Measurements from ENCODE around the gene SETBP1. TPM values are rescaled to one million over a fixed set of nuclear protein-coding genes. Genes with fewer than 3 reads are reported as not detected.

SETBP1 gene
- total RNA-seq, 1 experiment from 2014 or later: 9.6 TPM

DNA sequence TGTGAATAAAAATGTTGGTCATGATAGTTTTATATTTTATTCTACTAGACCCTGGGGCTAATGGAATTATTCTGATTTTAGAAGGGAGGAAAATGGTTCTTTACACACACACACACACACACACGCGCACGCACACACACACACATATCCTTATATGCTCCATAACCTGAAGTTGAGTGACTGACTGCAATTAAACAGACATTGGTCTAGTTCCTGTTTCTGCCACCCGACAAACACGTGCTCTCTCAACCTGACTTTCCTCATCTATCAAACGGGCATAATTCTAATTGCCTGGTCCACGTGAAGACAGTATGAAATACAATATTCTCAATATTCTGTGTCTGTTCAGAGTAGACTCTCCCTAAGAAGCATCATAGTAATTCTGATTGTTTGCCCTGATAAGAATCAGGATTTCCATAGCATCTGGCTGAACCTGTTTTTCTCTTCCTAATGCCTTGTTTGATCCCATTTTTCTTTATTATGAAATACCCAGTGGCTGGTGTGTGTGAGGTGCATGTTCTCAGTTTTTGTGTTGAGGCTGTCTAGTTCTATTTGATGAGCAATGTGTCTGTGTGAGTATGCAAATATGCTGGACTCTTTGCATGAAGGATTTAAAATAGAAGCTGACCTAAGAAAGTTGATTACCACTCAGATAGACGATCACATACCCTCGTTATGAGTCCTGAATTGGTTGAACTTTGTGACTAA is 51.0 kb downstream of the SETBP1 start:
- CTCF ChIA-PET: no interaction called here
- ATAC-seq (no peak), DNase-seq (ENCODE audit: low spot score) (no peak)
- peaks cover 28% of the 10 kb centered on the region for H3K4me1 Mint-ChIP-seq
- no peak overlapping the region; the same call in 1 of the 2 replicates for H3K27ac Mint-ChIP-seq
- H3K36me3 Mint-ChIP-seq: no peaks in the 10 kb centered on the region
- TF ChIP-seq GRHL2 (CRISPR knock-in tag; IDR thresholded peaks at IDR 0.05; ENCODE audit: insufficient replicate concordance, severe bottlenecking) (no peak), RORB (CRISPR knock-in tag; IDR thresholded peaks at IDR 0.05) (no peak), NFATC4 (CRISPR knock-in tag; IDR thresholded peaks at IDR 0.05) (no peak), ZBTB43 (CRISPR knock-in tag; IDR thresholded peaks at IDR 0.05) (no peak), AFF4 (CRISPR knock-in tag; IDR thresholded peaks at IDR 0.05; ENCODE audit: borderline replicate concordance) (no peak), ZNF423 (CRISPR knock-in tag; IDR thresholded peaks at IDR 0.05) (no peak), NR1H2 (CRISPR knock-in tag; IDR thresholded peaks at IDR 0.05) (no peak)
- TF ChIP-seq, protein P1, sequence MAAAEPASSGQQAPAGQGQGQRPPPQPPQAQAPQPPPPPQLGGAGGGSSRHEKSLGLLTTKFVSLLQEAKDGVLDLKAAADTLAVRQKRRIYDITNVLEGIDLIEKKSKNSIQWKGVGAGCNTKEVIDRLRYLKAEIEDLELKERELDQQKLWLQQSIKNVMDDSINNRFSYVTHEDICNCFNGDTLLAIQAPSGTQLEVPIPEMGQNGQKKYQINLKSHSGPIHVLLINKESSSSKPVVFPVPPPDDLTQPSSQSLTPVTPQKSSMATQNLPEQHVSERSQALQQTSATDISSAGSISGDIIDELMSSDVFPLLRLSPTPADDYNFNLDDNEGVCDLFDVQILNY (CRISPR knock-in tag; IDR thresholded peaks at IDR 0.05): no peak
- TF ChIP-seq, protein P2, sequence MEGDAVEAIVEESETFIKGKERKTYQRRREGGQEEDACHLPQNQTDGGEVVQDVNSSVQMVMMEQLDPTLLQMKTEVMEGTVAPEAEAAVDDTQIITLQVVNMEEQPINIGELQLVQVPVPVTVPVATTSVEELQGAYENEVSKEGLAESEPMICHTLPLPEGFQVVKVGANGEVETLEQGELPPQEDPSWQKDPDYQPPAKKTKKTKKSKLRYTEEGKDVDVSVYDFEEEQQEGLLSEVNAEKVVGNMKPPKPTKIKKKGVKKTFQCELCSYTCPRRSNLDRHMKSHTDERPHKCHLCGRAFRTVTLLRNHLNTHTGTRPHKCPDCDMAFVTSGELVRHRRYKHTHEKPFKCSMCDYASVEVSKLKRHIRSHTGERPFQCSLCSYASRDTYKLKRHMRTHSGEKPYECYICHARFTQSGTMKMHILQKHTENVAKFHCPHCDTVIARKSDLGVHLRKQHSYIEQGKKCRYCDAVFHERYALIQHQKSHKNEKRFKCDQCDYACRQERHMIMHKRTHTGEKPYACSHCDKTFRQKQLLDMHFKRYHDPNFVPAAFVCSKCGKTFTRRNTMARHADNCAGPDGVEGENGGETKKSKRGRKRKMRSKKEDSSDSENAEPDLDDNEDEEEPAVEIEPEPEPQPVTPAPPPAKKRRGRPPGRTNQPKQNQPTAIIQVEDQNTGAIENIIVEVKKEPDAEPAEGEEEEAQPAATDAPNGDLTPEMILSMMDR (IDR thresholded peaks at IDR 0.05): no peak
- TF ChIP-seq, protein P3, sequence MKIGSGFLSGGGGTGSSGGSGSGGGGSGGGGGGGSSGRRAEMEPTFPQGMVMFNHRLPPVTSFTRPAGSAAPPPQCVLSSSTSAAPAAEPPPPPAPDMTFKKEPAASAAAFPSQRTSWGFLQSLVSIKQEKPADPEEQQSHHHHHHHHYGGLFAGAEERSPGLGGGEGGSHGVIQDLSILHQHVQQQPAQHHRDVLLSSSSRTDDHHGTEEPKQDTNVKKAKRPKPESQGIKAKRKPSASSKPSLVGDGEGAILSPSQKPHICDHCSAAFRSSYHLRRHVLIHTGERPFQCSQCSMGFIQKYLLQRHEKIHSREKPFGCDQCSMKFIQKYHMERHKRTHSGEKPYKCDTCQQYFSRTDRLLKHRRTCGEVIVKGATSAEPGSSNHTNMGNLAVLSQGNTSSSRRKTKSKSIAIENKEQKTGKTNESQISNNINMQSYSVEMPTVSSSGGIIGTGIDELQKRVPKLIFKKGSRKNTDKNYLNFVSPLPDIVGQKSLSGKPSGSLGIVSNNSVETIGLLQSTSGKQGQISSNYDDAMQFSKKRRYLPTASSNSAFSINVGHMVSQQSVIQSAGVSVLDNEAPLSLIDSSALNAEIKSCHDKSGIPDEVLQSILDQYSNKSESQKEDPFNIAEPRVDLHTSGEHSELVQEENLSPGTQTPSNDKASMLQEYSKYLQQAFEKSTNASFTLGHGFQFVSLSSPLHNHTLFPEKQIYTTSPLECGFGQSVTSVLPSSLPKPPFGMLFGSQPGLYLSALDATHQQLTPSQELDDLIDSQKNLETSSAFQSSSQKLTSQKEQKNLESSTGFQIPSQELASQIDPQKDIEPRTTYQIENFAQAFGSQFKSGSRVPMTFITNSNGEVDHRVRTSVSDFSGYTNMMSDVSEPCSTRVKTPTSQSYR (CRISPR knock-in tag; IDR thresholded peaks at IDR 0.05): no peak
- H3K27me3 Mint-ChIP-seq (ENCODE audit: low read depth): no peaks in the 10 kb centered on the region
- POLR2A ChIA-PET: no interaction called here
- no peaks in the 10 kb centered on the region for H3K9me3 Mint-ChIP-seq
- H3K4me3 Mint-ChIP-seq: no peak overlapping the region

DNA sequence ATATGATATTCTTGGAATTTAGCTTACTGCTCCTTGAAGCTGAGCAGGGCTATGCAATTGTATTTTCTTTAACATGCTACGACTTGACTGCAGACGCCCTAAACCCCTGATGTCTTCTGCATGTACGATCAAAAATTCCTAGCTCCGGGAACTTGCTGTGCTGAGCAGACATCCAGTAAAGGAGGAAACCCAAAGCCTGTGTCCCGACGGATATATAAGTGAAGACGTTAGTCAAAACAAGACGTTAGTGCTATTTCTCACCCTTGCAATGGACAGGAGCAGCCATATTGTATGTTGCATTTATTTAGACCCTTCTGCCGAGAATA is 51.5 kb downstream of the SETBP1 start:
- POLR2A ChIA-PET: no interaction called here
- no peak for DNase-seq (ENCODE audit: low spot score)
- no peak overlapping the region; the same call in 1 of the 2 replicates for H3K27ac Mint-ChIP-seq
- CTCF ChIA-PET: interaction anchor here (1.0 to 1.2 kb wide), 3 partner anchors 8 to 54 kb away, joined by 3 to 4 read pairs (median 4); no protein-coding TSS in a partner anchor
- H3K4me1 Mint-ChIP-seq: peaks cover 28% of the 10 kb centered on the region
- no peak overlapping the region for H3K4me3 Mint-ChIP-seq
- no peaks in the 10 kb centered on the region for H3K9me3 Mint-ChIP-seq
- H3K27me3 Mint-ChIP-seq (ENCODE audit: low read depth): no peaks in the 10 kb centered on the region
- no peak for ATAC-seq
- H3K36me3 Mint-ChIP-seq: no peaks in the 10 kb centered on the region
- TF ChIP-seq PRRX2 (CRISPR knock-in tag; IDR thresholded peaks at IDR 0.05) (no peak), ATF1 (CRISPR knock-in tag; IDR thresholded peaks at IDR 0.05) (no peak), RORB (CRISPR knock-in tag; IDR thresholded peaks at IDR 0.05) (no peak), USF2 (CRISPR knock-in tag; IDR thresholded peaks at IDR 0.05) (no peak), ZNF396 (CRISPR knock-in tag; IDR thresholded peaks at IDR 0.05; ENCODE audit: borderline replicate concordance) (no peak), ZNF121 (CRISPR knock-in tag; IDR thresholded peaks at IDR 0.05) (no peak), ZNF232 (CRISPR knock-in tag; IDR thresholded peaks at IDR 0.05) (no peak), GABPB1 (CRISPR knock-in tag; IDR thresholded peaks at IDR 0.05) (no peak), GTF2I (CRISPR knock-in tag; conservative IDR thresholded peaks at IDR 0.05) (no peak), SMAD4 (CRISPR knock-in tag; IDR thresholded peaks at IDR 0.05) (no peak)
- TF ChIP-seq, protein P4, sequence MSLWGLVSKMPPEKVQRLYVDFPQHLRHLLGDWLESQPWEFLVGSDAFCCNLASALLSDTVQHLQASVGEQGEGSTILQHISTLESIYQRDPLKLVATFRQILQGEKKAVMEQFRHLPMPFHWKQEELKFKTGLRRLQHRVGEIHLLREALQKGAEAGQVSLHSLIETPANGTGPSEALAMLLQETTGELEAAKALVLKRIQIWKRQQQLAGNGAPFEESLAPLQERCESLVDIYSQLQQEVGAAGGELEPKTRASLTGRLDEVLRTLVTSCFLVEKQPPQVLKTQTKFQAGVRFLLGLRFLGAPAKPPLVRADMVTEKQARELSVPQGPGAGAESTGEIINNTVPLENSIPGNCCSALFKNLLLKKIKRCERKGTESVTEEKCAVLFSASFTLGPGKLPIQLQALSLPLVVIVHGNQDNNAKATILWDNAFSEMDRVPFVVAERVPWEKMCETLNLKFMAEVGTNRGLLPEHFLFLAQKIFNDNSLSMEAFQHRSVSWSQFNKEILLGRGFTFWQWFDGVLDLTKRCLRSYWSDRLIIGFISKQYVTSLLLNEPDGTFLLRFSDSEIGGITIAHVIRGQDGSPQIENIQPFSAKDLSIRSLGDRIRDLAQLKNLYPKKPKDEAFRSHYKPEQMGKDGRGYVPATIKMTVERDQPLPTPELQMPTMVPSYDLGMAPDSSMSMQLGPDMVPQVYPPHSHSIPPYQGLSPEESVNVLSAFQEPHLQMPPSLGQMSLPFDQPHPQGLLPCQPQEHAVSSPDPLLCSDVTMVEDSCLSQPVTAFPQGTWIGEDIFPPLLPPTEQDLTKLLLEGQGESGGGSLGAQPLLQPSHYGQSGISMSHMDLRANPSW (CRISPR knock-in tag; conservative IDR thresholded peaks at IDR 0.05; ENCODE audit: low read depth): no peak
